Smooth muscle cell (in vitro differentiated cells): ENCODE measurements around the gene ANKFN1. TPM values are rescaled to one million over a fixed set of nuclear protein-coding genes. Genes with fewer than 3 reads are reported as not detected.
A peak's percentile ranks its signal among the peaks of the same experiment; 100 is the strongest.

Experiments
- DNase-seq: peaks from one replicate; lab custom pipeline; 2025; ENCODE audit not compliant: unreplicated experiment; lab: John Stamatoyannopoulos, UW
- H2AFZ ChIP-seq: fragments of 200-600 bp; sonication (generic); 2 replicates; pipeline ENCODE4 v1.6.0; 2016; ENCODE audit warnings: antibody characterized with exemption, low read depth, mild to moderate bottlenecking
- H3F3A ChIP-seq: fragments of 200-600 bp; sonication (generic); 2 replicates; pipeline ENCODE4 v1.6.0; 2017; ENCODE audit warnings: antibody characterized with exemption, low read depth
- H3K27ac ChIP-seq: fragments of 200-600 bp; sonication (generic); 2 replicates; pipeline ENCODE4 v1.5.1; 2016; ENCODE audit warnings: low read depth, mild to moderate bottlenecking
- H3K27me3 ChIP-seq: fragments of 200-600 bp; sonication (generic); 2 replicates; pipeline ENCODE4 v1.6.1; 2016; ENCODE audit warnings: low read depth, mild to moderate bottlenecking
- H3K36me3 ChIP-seq: fragments of 200-600 bp; sonication (generic); 2 replicates; pipeline ENCODE4 v1.5.1; 2016; ENCODE audit warnings: low read depth
- H3K4me1 ChIP-seq: fragments of 200-600 bp; sonication (generic); 2 replicates; pipeline ENCODE4 v1.5.1; 2016; ENCODE audit warnings: low read depth
- H3K4me2 ChIP-seq: fragments of 200-600 bp; sonication (generic); 2 replicates; pipeline ENCODE4 v1.6.0; 2016; ENCODE audit warnings: mild to moderate bottlenecking
- H3K4me3 ChIP-seq: fragments of 200-600 bp; sonication (generic); 2 replicates; pipeline ENCODE4 v1.5.1; 2016; ENCODE audit warnings: mild to moderate bottlenecking
- H3K79me2 ChIP-seq: fragments of 200-600 bp; sonication (generic); 2 replicates; pipeline ENCODE4 v1.6.0; 2016; ENCODE audit warnings: low read depth, mild to moderate bottlenecking
- H3K9ac ChIP-seq: fragments of 200-600 bp; sonication (generic); 2 replicates; pipeline ENCODE4 v1.6.0; 2016; ENCODE audit warnings: low read depth
- H3K9me3 ChIP-seq: fragments of 200-600 bp; sonication (generic); replicated peaks from 2 replicates; pipeline ENCODE4 v1.5.1; 2016; ENCODE audit warnings: low read depth
- H4K20me1 ChIP-seq: fragments of 200-600 bp; sonication (generic); 2 replicates; pipeline ENCODE4 v1.6.0; 2016; ENCODE audit warnings: low read depth
- CTCF ChIP-seq: fragments of 200-600 bp; sonication (generic); IDR thresholded peaks from 2 replicates; pipeline ENCODE4 v1.5.1; 2017; ENCODE audit warnings: borderline replicate concordance, mild to moderate bottlenecking, antibody characterized with exemption; ENCODE audit not compliant: insufficient read depth, poor library complexity, severe bottlenecking
- WGBS: methylation state at CpG from one replicate; pipeline ENCODE4 v1.1.7; 2016; ENCODE audit warnings: low lambda C conversion rate; 5-methylcytosine and 5-hydroxymethylcytosine counted together
- polyA plus RNA-seq: library from polyadenylated mRNA; unstranded; fragments of >200 nt; fragmentation: Nextera tagmentation; extraction: Ambion mirVana; gene quantifications from 2 replicates; pipeline ENCODE4 v1.2.1, GENCODE V29; 2016
- total RNA-seq: library from RNA; depleted of rRNA; stranded (reverse); fragments of >200 nt; gene quantifications from 2 replicates; pipeline ENCODE4 v1.2.3, GENCODE V29; 2014

Gene ANKFN1
- total and polyA plus RNA-seq, 2 experiments from 2014 or later: 0.24 to 0.45 TPM

GRCh38 chr17:56436142-56436541 is 282.9 kb downstream of the ANKFN1 start:
- WGBS: 87% methylated on average over 4 of the region's 4 CpGs
- H3K27me3 ChIP-seq: no peaks in the 10 kb centered on the region
- no peaks in the 10 kb centered on the region for H4K20me1 ChIP-seq
- H3K36me3 ChIP-seq: no peaks in the 10 kb centered on the region
- H3K9ac ChIP-seq: no peak overlapping the region
- H3F3A ChIP-seq: no peaks in the 10 kb centered on the region
- no peaks in the 10 kb centered on the region for H3K9me3 ChIP-seq
- H2AFZ ChIP-seq: no peak overlapping the region
- no peak overlapping the region for H3K27ac ChIP-seq
- no peak for DNase-seq
- no peak overlapping the region for H3K4me3 ChIP-seq
- peaks cover 10% of the 10 kb centered on the region for H3K4me1 ChIP-seq
- no peak overlapping the region for H3K4me2 ChIP-seq
- no peak for TF ChIP-seq CTCF
- H3K79me2 ChIP-seq: no peaks in the 10 kb centered on the region

GRCh38 chr17:56440419-56440818 is 287.1 kb downstream of the ANKFN1 start:
- Histone ChIP-seq H3K27ac (peak overlapping the region; percentile 75), H3K4me3 (no peak overlapping the region), H4K20me1 (no peaks in the 10 kb centered on the region), H3K9me3 (no peaks in the 10 kb centered on the region), H3K36me3 (no peaks in the 10 kb centered on the region), H3F3A (no peaks in the 10 kb centered on the region), H2AFZ (no peak overlapping the region), H3K4me1 (peaks cover 14% of the 10 kb centered on the region), H3K9ac (no peak overlapping the region), H3K4me2 (peak overlapping the region; percentile 80), H3K79me2 (no peaks in the 10 kb centered on the region), H3K27me3 (no peaks in the 10 kb centered on the region)
- no peak for DNase-seq
- 18% methylated on average over 2 of the region's 2 CpGs for WGBS
- no peak for TF ChIP-seq CTCF

DNA sequence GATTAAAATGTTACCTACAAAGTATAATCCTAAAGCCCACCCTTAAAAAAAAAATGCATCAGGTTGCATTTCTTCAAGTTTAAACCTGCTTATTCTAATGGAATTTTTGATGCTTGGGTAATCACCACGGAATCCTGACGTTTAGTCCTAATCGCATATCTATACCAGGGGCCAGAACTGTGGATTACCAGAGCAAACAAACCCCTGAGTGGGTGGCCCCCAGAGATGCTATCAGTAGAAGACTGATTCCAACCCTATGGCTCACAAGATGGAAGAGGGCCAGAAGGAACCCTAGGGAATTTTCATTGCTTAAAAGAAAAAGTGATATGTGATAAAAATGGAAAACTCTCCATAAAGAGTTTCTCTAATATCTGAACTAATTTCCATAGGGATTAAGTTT is 288.0 kb downstream of the ANKFN1 start:
- H3K27me3 ChIP-seq: no peaks in the 10 kb centered on the region
- no peaks in the 10 kb centered on the region for H4K20me1 ChIP-seq
- H3K9ac ChIP-seq: no peak overlapping the region
- H3K4me2 ChIP-seq: peak overlapping the region; percentile 80
- no peaks in the 10 kb centered on the region for H3K79me2 ChIP-seq
- 5% methylated on average over 3 of the region's 3 CpGs for WGBS
- H3K36me3 ChIP-seq: no peaks in the 10 kb centered on the region
- H3F3A ChIP-seq: no peaks in the 10 kb centered on the region
- TF ChIP-seq CTCF: no peak
- no peak overlapping the region for H3K4me3 ChIP-seq
- H2AFZ ChIP-seq: no peak overlapping the region
- H3K4me1 ChIP-seq: peaks cover 14% of the 10 kb centered on the region
- no peak for DNase-seq
- H3K9me3 ChIP-seq: no peaks in the 10 kb centered on the region
- H3K27ac ChIP-seq: peak overlapping the region; percentile 75

GRCh38 chr17:56445692-56446411 is 292.6 kb downstream of the ANKFN1 start:
- DNase-seq: no peak
- peaks cover 12% of the 10 kb centered on the region for H3K4me1 ChIP-seq
- no peak overlapping the region for H3K4me3 ChIP-seq
- no peak overlapping the region for H3K27ac ChIP-seq
- H3K27me3 ChIP-seq: no peaks in the 10 kb centered on the region
- no peak overlapping the region for H3K9ac ChIP-seq
- H3K4me2 ChIP-seq: no peak overlapping the region
- no peaks in the 10 kb centered on the region for H4K20me1 ChIP-seq
- no peaks in the 10 kb centered on the region for H3K9me3 ChIP-seq
- no peaks in the 10 kb centered on the region for H3F3A ChIP-seq
- no peak for TF ChIP-seq CTCF
- no peaks in the 10 kb centered on the region for H3K36me3 ChIP-seq
- H3K79me2 ChIP-seq: no peaks in the 10 kb centered on the region
- H2AFZ ChIP-seq: no peak overlapping the region
- 80% methylated on average over 9 of the region's 9 CpGs for WGBS
